CD4-positive, alpha-beta T cell treated with Interleukin-17A for 1 hour (primary cell): ENCODE results near the gene KCNMB4.
"Not testable (repeated sequence)": the region's sequence is repeated elsewhere in the genome, so short reads cannot be mapped to it uniquely, and the experiment has no call there.

Experiments
- DNase-seq: peaks from one replicate; pipeline ENCODE4 v3.0.0-alpha.2; 2020

The KCNMB4 gene

DNA sequence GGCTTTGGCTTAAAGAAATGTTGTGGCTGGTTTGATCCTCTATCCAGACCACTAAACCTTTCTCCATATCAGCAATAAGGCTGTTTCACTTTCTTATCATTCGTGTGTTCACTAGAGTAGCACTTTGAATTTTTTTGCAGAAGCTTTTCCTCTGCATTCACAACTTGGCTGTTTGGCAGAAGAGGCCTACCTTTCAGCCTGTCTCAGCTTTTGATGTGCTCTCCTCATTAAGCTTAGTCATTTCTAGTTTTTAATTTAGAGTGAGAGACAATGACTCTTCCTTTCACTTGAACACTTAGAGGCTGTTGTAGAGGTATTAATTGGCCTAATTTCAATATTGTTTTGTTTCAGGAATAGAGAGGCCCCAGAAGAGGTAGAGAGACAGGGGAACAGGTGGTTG, 13.8 kb downstream of the KCNMB4 start:
- DNase-seq = no peak

DNA sequence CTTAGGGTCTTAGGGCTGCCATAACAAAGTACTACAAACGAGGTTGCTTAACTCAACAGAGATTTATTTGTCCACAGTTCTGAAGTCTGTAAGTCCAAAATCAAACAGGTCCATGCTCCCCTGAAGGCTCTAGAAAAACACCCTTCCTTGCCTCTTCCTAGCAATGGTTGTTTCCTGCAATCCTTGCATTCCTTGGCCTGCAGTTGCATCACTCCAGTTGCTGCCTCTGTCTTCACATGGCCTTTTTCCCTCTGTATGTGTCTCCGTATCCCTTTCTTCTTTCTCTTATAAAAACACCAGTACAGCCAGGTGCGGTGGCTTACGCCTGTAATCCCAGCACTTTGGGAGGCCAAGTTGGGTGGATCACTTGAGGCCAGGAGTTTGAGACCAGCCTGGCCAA, 17.4 kb downstream of the KCNMB4 start:
- no peak for DNase-seq

DNA sequence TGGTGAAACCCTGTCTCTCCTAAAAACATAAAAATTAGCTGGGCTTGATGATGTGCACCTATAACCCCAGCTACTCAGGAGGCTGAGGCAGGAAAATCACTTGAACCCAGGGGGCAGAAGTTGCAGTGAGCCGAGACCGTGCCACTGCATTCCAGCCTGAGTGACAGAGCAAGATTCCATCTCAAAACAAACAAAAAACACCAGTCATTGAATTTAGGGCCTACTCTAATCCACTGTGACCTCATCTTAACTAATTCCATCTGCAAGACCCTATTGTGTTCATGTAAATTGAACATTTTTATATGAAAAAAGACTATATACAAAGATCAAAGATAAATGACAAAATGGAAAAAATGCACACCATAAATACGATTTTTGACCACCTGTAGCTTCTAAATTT, 17.8 kb downstream of the KCNMB4 start:
- DNase-seq = no peak

DNA sequence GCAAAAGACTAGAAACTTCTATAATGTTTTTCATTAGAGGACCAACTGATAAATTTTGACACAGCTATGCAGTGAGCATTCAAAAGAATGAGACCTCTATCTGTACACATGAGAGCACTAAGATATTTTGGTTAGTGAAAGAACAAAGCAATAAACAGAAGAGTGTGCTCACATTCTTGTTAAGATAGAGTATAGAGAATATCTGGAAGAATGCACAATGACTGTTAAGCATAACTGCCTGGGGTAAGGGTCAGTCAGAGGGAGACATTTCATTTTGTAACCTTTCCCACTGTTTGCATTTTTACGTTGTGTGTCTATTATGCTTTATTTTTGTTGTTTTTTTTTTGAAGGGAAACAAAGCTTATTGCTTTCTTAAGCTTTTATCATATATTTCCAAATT, 20.7 kb downstream of the KCNMB4 start:
- DNase-seq = no peak

DNA sequence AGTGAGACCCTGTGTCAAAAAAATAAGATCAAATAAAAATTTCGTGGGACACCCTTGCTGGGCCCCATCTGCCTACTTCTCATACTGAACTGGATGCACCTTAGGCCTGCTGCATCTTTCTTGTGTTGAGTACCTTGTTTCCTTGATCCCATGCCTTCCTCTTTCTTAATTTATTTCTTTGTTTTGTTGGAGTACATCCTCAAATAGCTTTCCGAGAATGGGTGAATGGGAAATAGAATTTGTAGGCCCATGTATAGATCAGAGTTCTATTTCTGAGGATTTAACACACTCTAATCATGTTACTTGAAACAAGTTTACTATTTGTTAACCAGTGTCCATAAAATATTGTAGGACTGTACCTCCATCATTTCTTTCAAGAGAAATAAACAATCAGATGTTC, 23.6 kb downstream of the KCNMB4 start:
- DNase-seq = no peak

DNA sequence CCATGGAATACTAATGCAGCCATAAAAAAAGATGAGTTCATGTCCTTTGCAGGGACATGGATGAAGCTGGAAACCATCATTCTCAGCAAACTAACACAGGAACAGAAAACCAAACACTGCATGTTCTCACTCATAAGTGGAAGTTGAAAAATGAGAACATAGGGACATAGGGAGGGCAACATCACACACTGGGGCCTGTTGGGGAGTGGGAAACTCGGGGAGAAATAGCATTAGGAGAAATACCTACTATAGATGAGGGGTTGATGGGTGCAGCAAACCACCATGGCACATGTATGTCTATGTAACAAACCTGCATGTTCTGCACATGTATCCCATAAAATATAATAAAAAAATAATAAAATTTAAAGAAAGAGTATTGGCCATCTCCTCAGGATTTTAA, 26.5 kb downstream of the KCNMB4 start:
- DNase-seq = not testable (repeated sequence)

DNA sequence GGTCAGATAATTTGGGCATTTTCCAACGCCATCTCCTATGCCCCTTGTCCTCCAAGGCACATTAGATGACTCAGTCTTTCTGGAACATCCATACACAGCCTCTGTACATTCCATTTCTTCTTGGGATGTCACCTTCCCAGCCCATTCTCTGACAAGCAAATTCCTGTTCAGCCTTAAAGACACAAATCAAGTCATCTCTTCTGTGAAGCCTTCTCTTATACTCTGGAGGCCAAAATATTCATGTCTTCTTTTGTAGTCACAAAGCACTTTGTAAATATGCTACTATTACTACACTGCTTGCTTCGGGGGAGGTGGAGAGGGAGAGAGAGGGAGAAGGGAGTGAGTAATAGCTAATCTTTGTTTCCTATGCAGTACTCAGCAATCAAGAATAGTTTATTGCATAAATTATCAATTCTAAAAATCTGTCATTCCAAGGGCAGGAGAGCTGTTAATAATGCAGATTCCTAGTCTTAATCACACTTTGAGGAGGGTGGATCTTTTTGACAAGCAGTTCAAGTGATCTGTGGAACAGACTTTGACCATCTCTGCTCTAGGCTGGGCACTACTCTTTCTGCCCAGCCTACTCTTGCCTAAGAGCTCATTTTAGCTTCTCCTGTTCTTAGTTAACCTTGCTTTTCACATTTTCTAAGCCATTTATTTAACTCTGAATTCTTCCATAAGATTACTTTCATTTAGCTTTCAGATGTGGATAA, 27.9 kb downstream of the KCNMB4 start:
- no peak for DNase-seq

DNA sequence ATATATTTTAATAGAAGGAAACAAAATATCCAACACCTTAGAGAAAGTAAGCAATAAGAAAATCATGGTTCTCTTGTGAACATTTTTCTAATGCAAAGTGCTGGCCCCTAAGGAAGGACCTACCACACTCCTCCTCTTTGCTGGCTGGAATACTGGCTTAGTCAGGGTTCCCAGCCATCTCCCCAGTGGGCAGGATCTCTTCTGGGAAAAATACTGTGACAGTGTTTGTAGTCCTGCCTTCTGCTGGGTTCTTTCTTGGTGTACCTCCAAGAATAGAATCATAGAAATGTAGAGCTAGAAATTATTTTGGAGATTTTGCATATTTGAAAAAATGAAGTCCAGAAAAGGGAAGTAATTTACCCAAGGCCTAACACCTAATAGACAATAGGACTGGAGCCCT, 31.9 kb downstream of the KCNMB4 start:
- DNase-seq = no peak

DNA sequence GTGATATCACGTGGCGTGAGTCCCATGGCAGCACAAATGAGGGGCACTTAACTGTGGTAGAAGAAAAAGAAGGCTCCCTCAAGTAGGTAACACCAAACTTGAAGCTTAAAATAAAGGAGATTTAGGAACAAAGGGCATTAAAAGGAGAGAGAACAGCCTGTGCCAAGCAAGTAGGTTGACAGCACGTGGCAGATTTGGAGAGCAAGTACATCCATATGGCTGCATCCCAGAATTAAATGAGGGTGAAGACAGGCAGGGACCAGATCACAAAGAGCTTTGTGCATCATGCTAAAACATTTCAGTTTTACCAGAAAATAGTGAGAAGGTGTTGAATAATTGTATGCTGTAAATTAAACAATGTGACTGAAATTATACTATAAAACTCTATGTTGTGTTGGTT, 32.8 kb downstream of the KCNMB4 start:
- no peak for DNase-seq

DNA sequence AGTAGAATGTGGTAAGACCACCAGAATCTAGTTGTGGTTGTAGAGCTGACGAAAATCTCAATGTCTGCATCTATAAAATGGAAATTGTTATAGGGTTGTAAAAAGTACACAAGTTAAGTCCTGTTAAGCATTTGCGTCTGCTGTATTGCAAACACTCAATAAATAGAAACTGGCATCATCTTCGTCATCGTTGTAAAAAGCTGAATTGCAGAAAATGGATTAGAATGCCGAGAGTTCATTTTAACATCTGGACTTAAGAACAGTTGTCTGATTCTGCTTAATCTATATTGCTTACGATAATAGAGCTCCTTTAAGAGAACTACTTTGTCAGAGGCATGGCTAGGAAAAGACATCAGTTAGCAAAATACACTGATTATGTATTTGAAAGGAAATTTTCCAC, 33.2 kb downstream of the KCNMB4 start:
- DNase-seq = no peak

DNA sequence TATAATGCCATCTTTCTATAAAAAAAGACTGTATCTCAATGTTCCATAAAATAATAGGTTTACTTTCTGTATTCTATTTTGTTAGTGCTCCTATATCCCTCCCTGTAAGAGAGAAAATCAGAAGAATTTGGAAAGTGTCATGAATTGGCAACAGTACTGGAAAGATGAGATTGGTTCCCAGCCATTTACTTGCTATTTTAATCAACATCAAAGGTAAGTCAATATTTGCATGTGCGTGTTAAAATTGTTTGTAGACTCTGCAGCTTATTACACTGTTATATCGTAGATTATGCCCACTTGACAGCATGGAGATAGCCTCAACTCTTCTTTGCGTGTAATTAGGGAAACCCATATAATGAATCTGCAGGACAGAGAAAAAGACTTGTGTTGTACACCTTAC, 34.0 kb downstream of the KCNMB4 start:
- DNase-seq = no peak

DNA sequence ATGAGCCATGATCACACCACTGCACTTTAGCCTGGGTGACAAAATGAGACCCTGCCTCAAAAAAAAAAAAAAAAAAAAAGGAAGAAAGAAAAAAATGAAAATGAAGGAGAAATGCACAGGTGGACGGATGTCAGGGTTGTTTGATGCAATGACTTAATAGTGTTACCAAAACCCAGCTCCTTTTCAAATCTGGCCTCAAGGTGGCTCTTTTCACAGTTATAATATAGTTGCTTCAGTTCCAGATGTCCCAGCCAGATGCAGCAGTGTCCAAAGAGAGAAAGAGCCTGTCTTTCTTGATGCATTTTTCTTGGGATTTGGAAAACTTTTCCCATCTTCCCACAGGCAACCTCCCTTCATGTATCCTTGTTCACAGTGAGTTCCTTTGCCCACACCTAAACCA, 36.5 kb downstream of the KCNMB4 start:
- DNase-seq = no peak

DNA sequence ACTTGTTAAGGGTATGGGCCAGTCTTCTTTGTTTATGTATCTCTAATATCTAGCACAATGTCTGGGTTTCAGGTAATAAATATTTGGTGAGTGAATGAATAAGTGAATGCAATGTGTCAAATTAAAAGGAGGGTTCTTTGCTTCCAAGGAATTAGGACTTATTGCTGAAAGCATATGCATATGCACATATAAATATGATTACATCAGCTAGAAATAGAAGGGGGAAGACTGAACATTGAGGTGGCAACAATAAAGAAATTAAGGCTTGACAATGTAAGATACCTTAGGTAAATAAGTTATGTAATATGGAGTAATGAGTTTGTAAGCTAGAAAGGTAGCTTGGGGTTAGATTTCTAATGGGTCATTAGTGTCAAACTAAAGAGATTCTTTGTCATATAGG, 37.7 kb downstream of the KCNMB4 start:
- DNase-seq = no peak

DNA sequence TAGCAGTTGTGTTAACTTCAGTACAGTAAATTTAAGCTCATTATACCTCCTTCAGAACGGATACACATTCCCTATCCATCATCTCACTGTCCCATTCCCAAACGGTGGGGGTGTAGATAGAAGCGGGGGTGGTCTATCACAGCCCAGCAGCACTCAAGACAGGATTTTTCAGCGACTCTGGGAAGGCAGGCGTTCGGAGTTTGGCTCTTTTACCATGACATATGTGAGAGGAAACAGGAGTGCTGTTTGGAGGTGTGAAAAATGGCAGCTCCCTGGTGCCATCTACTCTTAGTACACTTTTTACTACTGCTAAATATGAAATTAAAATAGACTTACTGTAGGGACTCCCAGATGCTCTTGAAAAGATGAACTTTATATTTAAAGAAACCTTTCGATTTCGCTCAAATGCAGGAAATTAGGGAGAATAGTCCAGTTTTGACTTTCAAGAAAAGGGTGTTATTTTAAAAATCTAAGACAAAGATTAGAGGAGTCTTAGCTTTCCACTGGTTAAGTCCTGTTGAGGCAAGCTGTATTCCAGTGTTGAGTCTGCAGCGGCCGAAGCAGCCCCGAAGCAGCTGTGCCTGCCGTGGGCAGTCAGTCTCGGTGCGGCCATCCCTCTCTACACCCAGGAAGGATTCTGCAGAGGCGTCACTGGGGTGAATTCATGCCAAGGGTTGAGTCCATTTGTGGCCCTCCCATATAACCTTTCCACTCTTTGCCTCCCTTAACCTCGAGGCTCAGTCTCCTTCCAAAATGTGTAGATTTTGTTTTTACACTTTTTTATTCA, 42.1 kb downstream of the KCNMB4 start:
- no peak for DNase-seq

DNA sequence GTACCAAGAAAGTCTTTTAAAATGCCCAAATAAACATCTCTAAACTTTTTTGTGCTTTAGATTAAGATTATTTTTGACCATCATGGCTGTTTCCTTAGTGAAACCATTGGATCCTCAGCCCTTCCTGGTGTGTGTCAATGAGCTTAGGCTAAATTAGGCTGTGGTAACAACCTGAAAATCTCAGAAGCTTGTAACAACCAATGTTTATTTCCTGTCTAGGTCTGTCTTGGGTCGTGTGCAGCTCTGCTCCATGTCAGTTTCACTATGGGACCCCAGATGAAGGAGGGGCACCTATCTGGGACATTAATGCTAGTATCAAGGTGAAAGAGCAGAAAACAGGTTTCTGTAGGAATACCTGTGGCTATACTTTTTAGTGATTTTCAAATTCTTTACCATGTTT, 49.9 kb downstream of the KCNMB4 start:
- DNase-seq = no peak

DNA sequence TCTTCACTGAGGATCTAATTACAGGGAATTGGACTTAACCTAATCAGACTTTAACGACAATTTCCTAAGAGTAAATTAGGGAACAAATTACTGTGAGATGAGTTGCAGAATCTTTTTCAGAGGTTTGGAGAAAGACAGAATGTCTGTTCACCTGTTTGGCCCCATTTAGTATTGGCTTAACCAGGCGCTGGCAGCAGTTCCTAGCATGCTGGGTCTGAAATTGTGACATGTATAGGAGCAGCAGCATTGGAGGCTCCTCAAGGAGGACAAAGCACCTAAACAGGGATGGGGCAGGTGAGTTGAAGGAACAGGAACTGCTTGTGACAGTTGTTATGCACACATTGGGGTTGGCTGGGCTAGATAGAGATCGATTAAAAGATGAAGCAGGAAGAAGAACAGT, 51.0 kb downstream of the KCNMB4 start:
- no peak for DNase-seq

DNA sequence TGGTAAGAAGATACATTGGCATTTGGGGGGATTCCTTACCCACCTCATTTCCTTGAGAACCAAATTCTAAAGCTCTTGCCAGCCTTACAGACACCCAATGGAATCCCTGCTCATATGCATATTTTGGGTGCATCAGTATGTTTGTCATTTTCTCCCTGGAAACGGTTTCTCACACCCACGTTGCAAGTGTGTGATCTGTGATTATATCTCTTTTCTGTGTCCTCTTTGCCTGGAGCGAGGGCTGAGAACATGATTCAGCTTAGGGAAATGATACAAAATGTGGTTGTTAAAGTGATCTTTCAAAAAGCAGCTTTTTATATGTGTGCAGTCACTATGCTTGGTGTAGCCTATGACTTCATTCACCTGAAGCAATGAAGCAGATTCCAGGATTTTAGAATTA, 52.0 kb downstream of the KCNMB4 start:
- DNase-seq = no peak

DNA sequence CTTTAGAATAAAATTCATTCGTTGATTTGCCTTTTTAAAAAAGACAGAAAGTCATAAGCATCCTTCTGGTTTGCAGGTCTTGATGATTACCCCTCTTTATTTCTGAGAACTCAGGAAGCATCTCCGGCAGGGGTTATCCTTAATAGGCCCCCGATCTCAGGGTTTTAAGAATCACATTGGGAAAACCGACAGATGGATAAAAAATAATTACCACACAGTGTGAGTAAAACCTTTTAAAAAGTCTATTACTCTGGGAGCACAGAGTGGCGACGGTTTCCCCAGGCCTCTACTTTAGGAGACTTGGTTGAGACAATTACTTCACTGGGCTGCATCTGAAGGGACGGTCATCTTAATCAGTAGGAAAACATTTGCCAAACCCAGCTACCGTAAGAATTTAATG, 56.5 kb downstream of the KCNMB4 start:
- DNase-seq = no peak

DNA sequence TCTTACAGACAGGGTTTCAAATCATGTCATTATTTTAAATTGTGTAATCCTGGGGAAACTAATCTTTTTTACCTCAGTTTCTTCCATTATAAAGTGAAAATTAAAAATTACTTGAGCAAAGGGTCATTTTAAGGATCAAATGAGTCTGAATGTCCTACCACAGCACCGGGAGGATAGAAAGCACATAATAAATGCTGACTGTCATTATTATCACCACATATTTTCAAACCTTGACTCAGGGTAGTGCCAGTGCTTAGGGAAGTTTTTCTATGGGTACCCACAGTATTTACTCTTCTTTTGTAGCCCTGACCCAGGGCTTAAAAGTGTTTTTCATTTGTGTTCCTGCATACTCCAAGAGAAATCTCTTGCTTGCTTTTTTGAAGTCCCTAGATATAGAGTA, 60.5 kb downstream of the KCNMB4 start:
- no peak for DNase-seq

DNA sequence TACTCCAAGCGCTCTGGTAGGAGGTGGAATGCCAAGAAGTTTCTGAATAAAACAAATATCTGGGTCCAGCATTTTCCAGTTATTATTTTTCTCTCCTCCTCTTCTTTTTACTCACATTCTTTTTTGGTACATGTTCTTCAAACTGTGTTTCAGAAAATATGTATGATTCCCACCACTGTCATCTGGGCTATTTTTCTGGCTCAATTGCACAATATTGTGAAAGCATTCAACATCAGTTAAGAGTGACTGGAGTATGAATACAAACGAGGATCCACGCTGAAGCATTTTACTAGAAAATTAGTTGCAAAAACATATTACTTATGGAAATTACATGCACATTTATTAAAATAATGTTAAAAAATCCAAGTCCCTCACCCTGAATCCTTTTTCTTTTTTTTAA, 61.5 kb downstream of the KCNMB4 start:
- no peak for DNase-seq

DNA sequence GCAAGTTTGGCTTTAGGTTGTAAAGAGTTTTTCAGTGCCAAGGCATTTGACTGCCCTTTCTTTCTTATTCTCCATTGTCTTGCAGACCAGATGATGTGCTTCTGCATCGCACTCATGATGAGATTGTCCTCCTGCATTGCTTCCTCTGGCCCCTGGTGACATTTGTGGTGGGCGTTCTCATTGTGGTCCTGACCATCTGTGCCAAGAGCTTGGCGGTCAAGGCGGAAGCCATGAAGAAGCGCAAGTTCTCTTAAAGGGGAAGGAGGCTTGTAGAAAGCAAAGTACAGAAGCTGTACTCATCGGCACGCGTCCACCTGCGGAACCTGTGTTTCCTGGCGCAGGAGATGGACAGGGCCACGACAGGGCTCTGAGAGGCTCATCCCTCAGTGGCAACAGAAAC, 64.3 kb downstream of the KCNMB4 start:
- DNase-seq = no peak

DNA sequence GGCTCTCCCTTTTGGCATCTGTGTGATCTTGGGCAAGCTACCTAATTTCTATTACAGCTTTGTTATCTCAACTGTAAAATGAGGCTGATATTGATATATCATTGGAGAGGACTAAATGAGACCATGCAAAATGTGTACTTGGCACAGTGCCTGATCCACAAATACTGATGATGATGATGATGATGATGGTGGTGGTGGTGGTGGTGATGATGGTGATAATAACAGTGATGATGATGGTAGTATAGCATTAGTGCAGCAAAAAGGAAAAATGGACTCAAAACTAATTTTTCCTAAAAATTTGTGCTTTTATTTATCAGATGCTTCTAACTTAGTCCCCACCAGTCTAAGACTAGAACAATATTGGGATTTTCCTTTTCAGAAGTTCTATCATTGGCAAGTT, 70.7 kb downstream of the KCNMB4 start:
- DNase-seq = no peak

DNA sequence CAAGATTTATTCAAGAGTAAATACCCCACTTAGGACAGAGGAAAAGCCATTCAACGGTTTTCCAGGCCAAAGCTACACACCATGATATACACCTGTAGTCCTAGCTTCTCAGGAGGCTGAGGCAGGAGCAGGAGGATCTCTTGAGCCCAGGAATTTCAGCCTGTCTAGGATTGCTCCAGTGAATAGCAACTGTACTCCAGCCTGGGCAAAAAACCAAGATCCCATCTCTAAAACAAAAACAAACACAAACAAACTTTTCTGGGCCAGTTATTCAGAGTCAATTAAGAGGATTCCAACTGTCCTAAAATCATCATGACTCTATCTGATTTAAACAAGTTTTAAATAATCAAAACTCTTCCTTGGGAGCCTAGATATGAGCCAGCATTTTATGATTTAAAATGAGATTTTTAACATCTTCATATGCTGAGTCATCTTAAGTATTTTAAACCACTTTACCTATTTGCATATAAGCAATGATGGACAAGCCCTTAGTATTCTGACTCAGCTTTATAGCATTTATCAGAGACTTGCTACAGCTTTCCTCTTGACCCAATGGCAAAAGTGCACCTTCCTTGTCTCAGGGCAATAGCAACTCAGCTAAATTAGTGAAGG, 77.1 kb downstream of the KCNMB4 start:
- DNase-seq = no peak

DNA sequence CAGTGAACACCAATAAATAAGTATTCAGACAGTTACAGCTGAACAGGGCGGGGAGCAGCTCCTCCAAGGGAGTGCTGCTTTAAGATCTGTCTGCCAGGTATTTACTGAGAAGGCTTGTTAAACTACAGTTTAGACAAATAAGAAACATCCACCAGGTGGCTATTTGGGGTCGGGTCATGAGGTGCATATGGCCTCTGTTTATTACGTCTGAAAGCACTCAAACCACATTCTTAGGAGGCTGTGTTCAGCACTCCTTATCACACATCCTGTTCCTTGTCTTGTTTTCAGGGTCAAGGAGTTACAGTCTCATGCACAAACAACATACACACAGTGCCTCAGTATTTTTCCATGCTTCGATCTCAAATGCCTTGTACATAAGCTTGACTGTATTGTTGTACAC, 78.8 kb downstream of the KCNMB4 start:
- no peak for DNase-seq
